GM19468 (cell line): Measurements from ENCODE around the gene C4A.
"Not testable (repeated sequence)": the region's sequence is repeated elsewhere in the genome, so short reads cannot be mapped to it uniquely, and the experiment has no call there.

Experiments
- ATAC-seq: cut with Tn5 transposase; IDR thresholded peaks from one replicate; pipeline ENCODE4 v1.9.1; 2021; ENCODE audit warnings: mild to moderate bottlenecking, moderate library complexity, moderate number of reproducible peaks; ENCODE audit not compliant: unreplicated experiment; ENCODE audit errors: extremely low read depth

C4A gene

GRCh38 chr6:32013738-32014137, 31.9 kb downstream of the C4A start:
- not testable (repeated sequence) for ATAC-seq

GRCh38 chr6:32014547-32014946, 32.7 kb downstream of the C4A start, which contains the start of gene C4B:
TSS of gene C4B (plus strand) at chr6:32014795. CDS start at chr6:32014846, 51 bp downstream.
- not testable (repeated sequence) for ATAC-seq

GRCh38 chr6:32022100-32022499, 40.2 kb downstream of the C4A start:
- not testable (repeated sequence) for ATAC-seq

- not testable (repeated sequence) for ATAC-seq
These were observed 46.8 kb downstream of the C4A start for GRCh38 chr6:32028631-32029030.

- not testable (repeated sequence) for ATAC-seq
These were observed 47.7 kb downstream of the C4A start for GRCh38 chr6:32029553-32029952.

- not testable (repeated sequence) for ATAC-seq
These were observed 53.6 kb downstream of the C4A start for GRCh38 chr6:32035283-32036013.

DNA sequence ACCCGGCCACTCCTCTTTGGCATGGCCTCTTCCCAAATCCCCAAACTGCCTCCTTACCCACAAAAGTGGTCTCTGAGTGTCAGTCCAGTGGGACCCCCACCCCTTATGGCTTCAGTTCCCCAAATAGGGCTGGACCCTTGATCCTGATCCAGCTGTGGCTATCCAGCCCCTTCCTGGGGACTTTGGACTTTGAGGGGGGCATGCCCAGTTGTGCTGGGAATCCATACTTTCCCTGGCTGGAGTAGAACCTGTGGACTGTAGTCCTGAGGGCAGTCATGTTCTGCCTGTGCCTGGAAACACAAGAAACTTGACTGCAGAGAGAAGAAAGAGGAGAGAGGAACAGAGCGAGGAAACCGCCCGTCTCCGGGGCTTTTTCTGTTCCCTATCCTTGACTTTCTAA, 55.3 kb downstream of the C4A start:
- ATAC-seq, result not testable (repeated sequence)

GRCh38 chr6:32037598-32038524, 56.0 kb downstream of the C4A start, which contains the start of gene CYP21A2:
TSS of gene CYP21A2 (plus strand) at chr6:32038415. CDS start at chr6:32038423, 8 bp downstream.
- ATAC-seq, result not testable (repeated sequence)

DNA sequence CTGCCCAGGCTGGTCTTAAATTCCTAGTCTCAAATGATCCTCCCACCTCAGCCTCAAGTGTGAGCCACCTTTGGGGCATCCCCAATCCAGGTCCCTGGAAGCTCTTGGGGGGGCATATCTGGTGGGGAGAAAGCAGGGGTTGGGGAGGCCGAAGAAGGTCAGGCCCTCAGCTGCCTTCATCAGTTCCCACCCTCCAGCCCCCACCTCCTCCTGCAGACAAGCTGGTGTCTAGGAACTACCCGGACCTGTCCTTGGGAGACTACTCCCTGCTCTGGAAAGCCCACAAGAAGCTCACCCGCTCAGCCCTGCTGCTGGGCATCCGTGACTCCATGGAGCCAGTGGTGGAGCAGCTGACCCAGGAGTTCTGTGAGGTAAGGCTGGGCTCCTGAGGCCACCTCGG, 57.0 kb downstream of the C4A start:
- not testable (repeated sequence) for ATAC-seq

GRCh38 chr6:32039321-32040274, 57.7 kb downstream of the C4A start:
- ATAC-seq, result not testable (repeated sequence)

GRCh38 chr6:32040299-32041049, 58.6 kb downstream of the C4A start:
- ATAC-seq, result not testable (repeated sequence)

DNA sequence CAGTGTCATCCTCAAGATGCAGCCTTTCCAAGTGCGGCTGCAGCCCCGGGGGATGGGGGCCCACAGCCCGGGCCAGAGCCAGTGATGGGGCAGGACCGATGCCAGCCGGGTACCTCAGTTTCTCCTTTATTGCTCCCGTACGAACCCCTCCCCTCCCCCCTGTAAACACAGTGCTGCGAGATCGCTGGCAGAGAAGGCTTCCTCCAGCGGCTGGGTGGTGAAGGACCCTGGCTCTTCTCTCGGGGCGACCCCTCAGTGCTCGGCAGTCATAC, 59.1 kb downstream of the C4A start:
- not testable (repeated sequence) for ATAC-seq

DNA sequence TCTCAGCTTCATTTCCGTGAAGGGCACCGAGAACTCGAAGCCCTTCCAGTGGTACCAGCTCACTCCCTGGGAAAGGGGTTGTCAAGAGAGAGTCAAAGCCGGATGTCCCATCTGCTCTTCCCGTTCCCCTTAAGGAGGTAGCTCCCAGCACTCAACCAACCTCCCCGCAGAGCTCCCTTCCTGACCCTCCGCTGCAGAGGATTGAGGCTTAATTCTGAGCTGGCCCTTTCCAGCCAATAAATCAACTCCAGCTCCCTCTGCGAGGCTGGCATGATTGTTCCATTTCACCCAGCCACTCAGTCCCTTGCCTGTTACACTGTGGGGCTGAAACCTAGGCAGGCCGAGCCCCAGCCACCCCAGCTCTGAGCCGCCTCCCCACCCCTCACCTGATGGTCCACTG, 59.5 kb downstream of the C4A start:
- not testable (repeated sequence) for ATAC-seq

DNA sequence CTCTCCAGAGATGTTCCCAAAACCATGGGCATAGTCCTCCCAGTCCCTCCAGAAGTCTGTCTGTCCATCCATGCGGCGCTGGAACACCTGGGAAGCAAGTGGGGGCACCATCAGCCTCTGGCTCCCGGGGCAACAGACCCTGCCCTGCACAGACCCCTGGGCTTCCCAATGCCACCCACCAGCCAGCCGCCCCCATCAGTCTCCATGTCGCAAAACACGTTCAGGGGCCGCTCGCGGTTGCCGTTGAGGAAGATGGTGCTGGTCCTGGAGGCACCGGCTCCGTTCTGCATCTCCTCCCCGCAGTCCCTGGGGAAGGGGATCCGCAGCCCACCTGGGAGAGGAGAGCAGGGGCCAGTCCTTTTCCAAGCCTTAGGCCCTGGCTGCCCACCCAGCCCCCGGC, 60.4 kb downstream of the C4A start:
- ATAC-seq, result not testable (repeated sequence)

DNA sequence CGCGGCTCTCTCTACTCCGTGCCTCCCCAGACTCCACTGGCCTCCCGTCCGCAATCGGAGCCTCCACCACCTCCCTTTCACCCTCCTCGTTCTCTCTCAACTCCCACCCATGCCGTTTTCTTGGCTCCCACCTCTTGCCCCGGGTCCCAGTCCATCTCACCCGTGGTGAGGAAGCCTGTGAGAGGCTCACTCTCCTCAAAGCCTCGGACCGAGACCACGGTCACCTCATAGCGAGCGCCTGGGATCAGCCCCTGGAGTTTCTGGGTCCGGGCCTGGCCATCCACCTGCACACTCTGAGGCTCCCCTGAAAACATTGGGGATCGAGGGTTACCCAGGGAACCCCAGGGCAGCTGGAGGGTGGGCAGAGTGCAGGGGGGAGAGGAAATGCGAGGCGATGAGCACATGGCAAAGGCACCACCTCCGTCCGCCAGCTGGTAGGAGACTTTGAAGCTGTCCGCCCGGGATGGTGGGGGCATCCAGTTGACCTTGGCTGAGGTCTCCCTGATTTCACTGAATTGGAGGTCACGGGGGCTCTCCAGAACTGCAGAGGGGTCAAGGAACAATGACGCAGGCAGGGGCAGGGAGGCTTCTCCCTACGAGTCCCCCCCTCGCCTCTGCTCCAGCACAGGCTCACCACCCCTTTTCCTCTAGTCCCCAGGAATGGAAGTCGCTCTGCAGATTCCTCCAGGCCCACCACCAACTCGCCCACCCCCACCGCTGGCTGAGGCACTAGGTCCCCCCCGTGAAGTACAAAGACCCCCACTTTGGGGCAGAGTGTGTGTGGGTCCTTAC, 61.9 kb downstream of the C4A start:
- ATAC-seq, result not testable (repeated sequence)

DNA sequence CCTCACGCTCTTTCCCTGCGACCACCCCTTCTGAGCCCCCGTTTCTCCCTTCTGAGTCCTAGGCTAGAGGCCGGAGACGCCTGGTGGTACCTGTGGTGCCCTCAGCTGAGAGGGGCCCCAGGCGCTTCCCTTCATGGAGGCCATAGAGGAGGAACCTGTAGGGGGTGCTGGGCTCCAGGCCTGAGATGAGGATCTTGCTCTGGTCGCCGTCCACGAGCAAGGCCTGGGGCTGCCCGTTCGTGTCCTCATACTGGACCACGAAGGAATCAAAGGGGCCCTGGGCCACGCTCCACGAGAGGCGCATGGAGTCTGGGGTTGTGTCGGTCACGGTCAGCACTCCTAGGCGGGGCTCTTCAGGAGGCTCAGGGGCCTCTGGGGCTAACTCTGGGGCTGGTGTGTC, 63.1 kb downstream of the C4A start:
- ATAC-seq, result not testable (repeated sequence)

DNA sequence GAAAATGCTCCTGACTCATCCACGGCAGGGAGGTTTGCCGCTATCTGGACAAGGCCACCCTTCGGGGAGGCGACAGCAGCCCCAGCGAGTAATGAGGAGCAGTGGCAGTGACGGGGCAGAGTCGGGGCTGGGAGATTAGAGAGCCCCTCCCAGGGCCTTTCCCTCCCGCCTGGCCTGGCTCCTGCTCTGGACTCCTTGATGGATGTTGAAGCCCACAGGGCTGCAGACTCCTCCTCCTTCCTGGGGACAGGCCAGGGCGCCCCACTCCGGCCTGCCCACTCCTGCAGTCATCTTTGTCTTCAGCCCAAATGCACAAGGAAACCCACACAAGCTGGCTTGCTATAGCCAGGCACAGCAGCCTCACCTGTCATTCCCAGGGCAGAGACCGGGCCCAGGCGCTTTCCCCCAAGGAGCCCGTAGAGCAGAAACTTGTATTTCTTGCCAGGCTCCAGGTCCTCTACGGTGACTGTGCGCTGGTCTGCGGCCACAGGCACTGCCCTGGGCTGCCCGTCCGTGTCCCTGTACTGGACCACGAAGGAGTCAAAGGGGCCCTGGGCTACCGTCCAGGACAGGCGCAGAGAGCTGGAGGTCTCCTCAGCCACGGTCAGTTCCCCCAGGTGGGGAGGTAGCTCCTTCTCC, 64.1 kb downstream of the C4A start:
- no peak for ATAC-seq

DNA sequence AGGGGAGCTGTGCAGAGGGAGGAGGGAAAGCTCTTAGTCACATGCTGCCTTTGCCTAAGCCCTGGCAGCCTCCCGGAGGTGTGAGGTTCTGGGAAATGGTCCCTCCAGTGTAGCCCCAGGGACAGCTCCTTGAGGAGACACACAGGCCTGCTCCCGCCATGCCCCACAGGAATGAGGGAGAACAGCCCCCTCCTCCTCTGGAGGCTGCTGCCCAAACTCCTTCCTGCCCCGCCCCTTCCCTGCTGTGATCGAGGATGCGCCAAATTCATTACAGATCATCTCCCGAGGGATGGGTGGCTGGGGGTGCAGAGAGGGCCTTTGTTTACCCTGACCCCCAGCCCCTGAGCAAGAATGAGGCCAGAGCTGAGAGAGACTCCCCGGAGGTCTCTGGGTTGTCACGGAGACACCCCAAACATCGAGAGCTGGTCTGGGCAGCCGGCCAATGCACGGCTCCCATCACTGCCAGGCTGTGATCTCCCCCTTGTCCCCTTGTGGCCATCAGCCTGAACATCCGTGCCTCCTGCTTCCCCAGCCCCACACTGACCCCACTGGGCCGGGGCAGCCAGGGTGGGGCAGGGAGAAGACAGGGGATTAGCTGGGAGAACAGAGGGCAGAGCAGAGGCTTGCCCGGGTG, 64.7 kb downstream of the C4A start:
- ATAC-seq, result no peak
